ENCODE measurements around the gene LGR6.

The LGR6 gene

GRCh38 chr1:202159534-202160371 is 33.8 kb upstream of the LGR6 start:
- TF ChIP-seq CTCF (conservative IDR thresholded peaks at IDR 0.05; ENCODE audit: low read depth, low read length), result no peak
- no peak overlapping the region for H3K4me3 ChIP-seq (ENCODE audit: low read depth, low read length)
- DNase-seq (ENCODE audit: low read depth), result no peak

GRCh38 chr1:202160377-202160940 is 33.1 kb upstream of the LGR6 start, which contains the start of gene PTPN7:
TSS of gene PTPN7 (minus strand) at chr1:202160602. CDS start at chr1:202159402, 1,200 bp downstream.
- H3K4me3 ChIP-seq (ENCODE audit: low read depth, low read length), result no peak within 1 kb of the TSS
- DNase-seq (ENCODE audit: low read depth), result no peak
- no peak for TF ChIP-seq CTCF (conservative IDR thresholded peaks at IDR 0.05; ENCODE audit: low read depth, low read length)

GRCh38 chr1:202161151-202162046 is 32.2 kb upstream of the LGR6 start:
- no peak overlapping the region for H3K4me3 ChIP-seq (ENCODE audit: low read depth, low read length)
- TF ChIP-seq CTCF (conservative IDR thresholded peaks at IDR 0.05; ENCODE audit: low read depth, low read length), result no peak
- DNase-seq (ENCODE audit: low read depth), result no peak

GRCh38 chr1:202162047-202162417 is 31.6 kb upstream of the LGR6 start:
- no peak for TF ChIP-seq CTCF (conservative IDR thresholded peaks at IDR 0.05; ENCODE audit: low read depth, low read length)
- DNase-seq (ENCODE audit: low read depth), result no peak
- H3K4me3 ChIP-seq (ENCODE audit: low read depth, low read length), result no peak overlapping the region

- no peak for DNase-seq (ENCODE audit: low read depth)
- TF ChIP-seq CTCF (conservative IDR thresholded peaks at IDR 0.05; ENCODE audit: low read depth, low read length), result no peak
- H3K4me3 ChIP-seq (ENCODE audit: low read depth, low read length), result no peak overlapping the region
These were observed 30.9 kb upstream of the LGR6 start for GRCh38 chr1:202162418-202163280.

Data from choroid plexus epithelial cell (primary cell).